GM23248 (cell line): ENCODE data around the gene IBTK. TPM values are rescaled to one million over a fixed set of nuclear protein-coding genes. Genes with fewer than 3 reads are reported as not detected.
"Not testable (repeated sequence)": the region's sequence is repeated elsewhere in the genome, so short reads cannot be mapped to it uniquely, and the experiment has no call there.

ENCODE experiments used
- DNase-seq: peaks from one replicate; pipeline ENCODE4 v3.0.0-alpha.2; 2015
- H2AFZ ChIP-seq: fragments of 200-600 bp; sonication (generic); 2 replicates; pipeline ENCODE4 v1.6.1; 2016; ENCODE audit warnings: antibody characterized with exemption
- H3F3A ChIP-seq: fragments of 200-600 bp; sonication (generic); 2 replicates; pipeline ENCODE4 v1.6.1; 2016; ENCODE audit warnings: mild to moderate bottlenecking, antibody characterized with exemption, mixed run types; ENCODE audit not compliant: insufficient read depth
- H3K27ac ChIP-seq: fragments of 200-600 bp; sonication (generic); 2 replicates; pipeline ENCODE4 v1.5.1; 2016; ENCODE audit warnings: mild to moderate bottlenecking
- H3K27me3 ChIP-seq: fragments of 200-600 bp; sonication (generic); replicated peaks from 2 replicates; pipeline ENCODE4 v1.6.1; 2016; ENCODE audit warnings: mild to moderate bottlenecking; ENCODE audit not compliant: insufficient read depth
- H3K36me3 ChIP-seq: fragments of 200-600 bp; sonication (generic); 2 replicates; pipeline ENCODE4 v1.6.1; 2016; ENCODE audit warnings: low read depth, mild to moderate bottlenecking
- H3K4me1 ChIP-seq: fragments of 200-600 bp; sonication (generic); 2 replicates; pipeline ENCODE4 v1.6.1; 2016; ENCODE audit warnings: mild to moderate bottlenecking; ENCODE audit not compliant: insufficient read depth
- H3K4me2 ChIP-seq: fragments of 200-600 bp; sonication (generic); one replicate; pipeline ENCODE4 v1.6.1; 2016; ENCODE audit warnings: mild to moderate bottlenecking; ENCODE audit not compliant: unreplicated experiment
- H3K4me3 ChIP-seq: fragments of 200-600 bp; sonication (generic); 2 replicates; pipeline ENCODE4 v1.5.1; 2016; ENCODE audit warnings: mild to moderate bottlenecking
- H3K79me2 ChIP-seq: fragments of 200-600 bp; sonication (generic); 2 replicates; pipeline ENCODE4 v1.6.1; 2016; ENCODE audit warnings: mild to moderate bottlenecking; ENCODE audit not compliant: insufficient read depth
- H3K9ac ChIP-seq: fragments of 200-600 bp; sonication (generic); 2 replicates; pipeline ENCODE4 v1.6.1; 2016; ENCODE audit warnings: mild to moderate bottlenecking
- H3K9me2 ChIP-seq: fragments of 200-600 bp; sonication (generic); 2 replicates; pipeline ENCODE4 v1.6.1; 2016; ENCODE audit warnings: mixed run types, mild to moderate bottlenecking, moderate library complexity; ENCODE audit not compliant: insufficient read depth
- H3K9me3 ChIP-seq: fragments of 200-600 bp; sonication (generic); one replicate; pipeline ENCODE4 v1.6.1; 2017; ENCODE audit warnings: low read depth
- H4K20me1 ChIP-seq: fragments of 200-600 bp; sonication (generic); 2 replicates; pipeline ENCODE4 v1.6.0; 2016; ENCODE audit not compliant: insufficient read depth
- EZH2 ChIP-seq: fragments of 200-600 bp; sonication (generic); IDR thresholded peaks from 2 replicates; pipeline ENCODE4 v1.6.1; 2018; ENCODE audit warnings: antibody characterized with exemption, mild to moderate bottlenecking; ENCODE audit not compliant: insufficient read depth, poor library complexity, severe bottlenecking
- EZH2phosphoT487 ChIP-seq: fragments of 200-600 bp; sonication (generic); IDR thresholded peaks from 2 replicates; pipeline ENCODE4 v1.6.1; 2018; ENCODE audit warnings: antibody characterized with exemption, moderate library complexity, mild to moderate bottlenecking, low read depth; ENCODE audit not compliant: insufficient read depth
- WGBS, 2 experiments: methylation state at CpG; one replicate each; pipeline ENCODE4 v1.1.6; 2015 to 2017; ENCODE audit warnings: low lambda C conversion rate in 2 of 2, low coverage in 1 of 2; ENCODE audit errors: missing lambda C conversion rate in 2 of 2; 5-methylcytosine and 5-hydroxymethylcytosine counted together
- in situ Hi-C: fragments of 300-500 bp; cut with MboI; formaldehyde crosslinking; loops from 2 replicates; pipeline ENCODE4 v1.15.0; 2020
- polyA plus RNA-seq: library from polyadenylated mRNA; unstranded; fragments of >200 nt; fragmentation: Nextera tagmentation; extraction: Ambion mirVana; gene quantifications from 2 replicates; pipeline ENCODE4 v1.2.1, GENCODE V29; 2016
- total RNA-seq: library from RNA; depleted of rRNA; stranded (reverse); fragments of >200 nt; shearing (Covaris generic); gene quantifications from 2 replicates; pipeline ENCODE4 v1.2.3, GENCODE V29; 2014

IBTK gene
- total and polyA plus RNA-seq, 2 experiments from 2014 or later = 23.8 to 44.5 TPM

DNA sequence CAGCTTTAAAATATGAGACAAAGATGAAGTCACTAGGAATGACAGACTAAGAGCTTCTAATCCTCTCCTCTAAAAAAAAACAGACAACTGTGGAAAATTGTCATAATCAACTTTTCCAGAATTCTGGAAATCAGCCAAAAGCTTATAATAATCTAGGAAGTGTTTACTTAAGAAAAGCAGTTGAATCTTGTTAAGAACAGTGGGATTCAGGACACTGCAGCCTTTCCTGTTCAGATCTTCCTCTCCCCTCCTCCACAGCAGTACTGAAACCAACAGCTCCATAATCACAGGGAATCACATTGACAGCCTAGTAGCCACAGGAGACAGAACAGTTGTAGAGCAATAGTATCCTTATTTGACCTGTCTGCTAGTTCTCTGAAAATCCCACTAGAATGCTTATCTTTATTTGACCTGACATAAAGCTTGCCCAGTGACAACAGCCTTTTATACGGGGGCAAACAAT, 41.6 kb downstream of the IBTK start:
- WGBS, 2 experiments = 90 to 95% methylated on average over 1 of the region's 1 CpG
- Histone ChIP-seq H3K36me3 (peaks cover 63% of the 10 kb centered on the region), H3K27me3 (no peaks in the 10 kb centered on the region), H3K9ac (no peak overlapping the region), H3K4me2 (no peak overlapping the region), H3K27ac (no peak overlapping the region), H3K9me3 (no peaks in the 10 kb centered on the region), H3F3A (no peaks in the 10 kb centered on the region; the same call in 1 of the 2 replicates), H2AFZ (no peak overlapping the region), H3K79me2 (0 out of 2 replicates have a peak, but pooled peaks cover 5% of the 10 kb centered on the region), H4K20me1 (no peaks in the 10 kb centered on the region), H3K4me3 (no peak overlapping the region), H3K9me2 (no peaks in the 10 kb centered on the region), H3K4me1 (no peaks in the 10 kb centered on the region)
- in situ Hi-C loops = no loop called here
- DNase-seq = no peak
- no peak for TF ChIP-seq EZH2phosphoT487
- TF ChIP-seq EZH2 = no peak

DNA sequence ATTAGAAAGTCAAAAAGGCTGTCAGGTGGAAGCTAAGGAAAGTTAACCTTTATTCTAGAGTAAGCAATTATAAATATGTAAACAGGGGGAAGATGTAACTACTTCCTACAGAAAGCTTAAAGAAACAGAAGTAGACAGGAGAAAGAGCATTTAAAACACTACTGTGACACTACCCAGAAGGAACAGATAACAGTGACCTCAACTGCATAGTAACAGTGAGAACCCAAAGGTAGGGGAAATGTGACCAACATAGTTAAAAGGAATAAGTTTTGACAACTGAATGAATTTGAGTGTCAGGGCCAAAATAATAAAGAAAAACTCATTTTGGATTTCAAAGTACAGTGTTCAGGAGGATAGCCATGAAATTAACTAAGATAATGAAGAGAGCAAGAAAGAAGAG, 43.5 kb downstream of the IBTK start:
- no peak overlapping the region for H3K4me3 ChIP-seq

DNA sequence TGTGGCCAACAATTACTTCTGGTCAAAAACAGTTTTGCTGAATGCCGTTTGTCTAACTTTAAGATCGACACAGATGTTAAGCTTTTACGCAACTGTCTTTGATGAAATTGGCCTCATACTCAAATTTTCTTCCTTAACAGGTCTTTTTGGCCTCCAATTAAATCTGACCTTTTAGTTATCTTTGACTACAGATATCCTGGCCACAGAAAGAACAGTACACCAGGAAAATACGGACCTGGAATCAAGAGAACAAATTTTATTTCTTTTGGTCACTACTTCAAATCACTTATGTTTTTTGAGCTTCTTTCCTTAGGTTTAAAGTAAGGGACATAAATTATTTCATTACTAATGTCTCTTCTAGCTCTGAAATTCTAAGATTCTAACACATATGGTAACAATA, 49.8 kb downstream of the IBTK start:
- no peak for TF ChIP-seq EZH2phosphoT487
- TF ChIP-seq EZH2 = no peak
- Histone ChIP-seq H3K36me3 (peaks cover 88% of the 10 kb centered on the region), H4K20me1 (no peaks in the 10 kb centered on the region), H2AFZ (no peak overlapping the region), H3K9ac (no peak overlapping the region), H3K4me2 (no peak overlapping the region), H3K9me2 (no peaks in the 10 kb centered on the region), H3K9me3 (no peaks in the 10 kb centered on the region), H3K4me3 (no peak overlapping the region), H3K4me1 (no peaks in the 10 kb centered on the region), H3K27me3 (no peaks in the 10 kb centered on the region), H3K79me2 (no peaks in the 10 kb centered on the region), H3F3A (0 out of 2 replicates have a peak, but pooled peaks cover 4% of the 10 kb centered on the region), H3K27ac (no peak overlapping the region)
- no peak for DNase-seq
- 97 to 100% methylated on average over 4 of the region's 4 CpGs for WGBS, 2 experiments
- in situ Hi-C loops = no loop called here

More for the DNA sequence above, 43.5 kb downstream of the IBTK start:
- peaks cover 64% of the 10 kb centered on the region for H3K36me3 ChIP-seq
- no peak overlapping the region for H2AFZ ChIP-seq
- H3K27me3 ChIP-seq = no peaks in the 10 kb centered on the region
- no peaks in the 10 kb centered on the region for H3K9me3 ChIP-seq
- no peaks in the 10 kb centered on the region for H4K20me1 ChIP-seq
- in situ Hi-C loops = no loop called here
- TF ChIP-seq EZH2phosphoT487 (no peak), EZH2 (no peak)
- H3F3A ChIP-seq = no peaks in the 10 kb centered on the region
- 0 out of 2 replicates have a peak, but pooled peaks cover 5% of the 10 kb centered on the region for H3K79me2 ChIP-seq
- no peak overlapping the region for H3K27ac ChIP-seq
- H3K4me2 ChIP-seq = no peak overlapping the region
- H3K9ac ChIP-seq = no peak overlapping the region
- no peaks in the 10 kb centered on the region for H3K9me2 ChIP-seq
- no peaks in the 10 kb centered on the region for H3K4me1 ChIP-seq
- DNase-seq = no peak

DNA sequence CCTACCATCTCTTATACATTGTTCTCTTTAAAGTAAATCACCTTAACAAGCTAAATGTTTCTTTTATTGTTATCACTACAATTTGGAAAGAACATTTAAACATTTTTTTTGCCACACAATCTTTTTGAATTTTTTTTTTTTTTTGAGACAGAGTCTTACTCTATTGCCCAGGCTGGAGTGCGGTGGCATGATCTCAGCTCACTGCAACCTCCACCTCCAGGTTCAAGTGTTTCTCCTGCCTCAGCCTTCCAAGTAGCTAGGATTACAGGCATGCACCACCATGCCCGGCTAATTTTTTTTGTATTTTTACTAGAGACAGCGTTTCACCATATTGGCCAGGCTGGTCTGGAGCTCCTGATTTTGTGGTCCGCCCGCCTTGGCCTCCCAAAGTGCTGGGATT, 50.3 kb downstream of the IBTK start:
- H2AFZ ChIP-seq, H3K4me1 ChIP-seq, in situ Hi-C loops, H3K9ac ChIP-seq, H3F3A ChIP-seq, H3K9me3 ChIP-seq, H3K9me2 ChIP-seq, H3K79me2 ChIP-seq, H3K27ac ChIP-seq, H3K4me3 ChIP-seq, H4K20me1 ChIP-seq, H3K4me2 ChIP-seq, H3K27me3 ChIP-seq, DNase-seq: not testable (repeated sequence)
- 96 to 98% methylated on average over 5 of the region's 5 CpGs for WGBS, 2 experiments
- peaks cover 88% of the 10 kb centered on the region for H3K36me3 ChIP-seq

DNA sequence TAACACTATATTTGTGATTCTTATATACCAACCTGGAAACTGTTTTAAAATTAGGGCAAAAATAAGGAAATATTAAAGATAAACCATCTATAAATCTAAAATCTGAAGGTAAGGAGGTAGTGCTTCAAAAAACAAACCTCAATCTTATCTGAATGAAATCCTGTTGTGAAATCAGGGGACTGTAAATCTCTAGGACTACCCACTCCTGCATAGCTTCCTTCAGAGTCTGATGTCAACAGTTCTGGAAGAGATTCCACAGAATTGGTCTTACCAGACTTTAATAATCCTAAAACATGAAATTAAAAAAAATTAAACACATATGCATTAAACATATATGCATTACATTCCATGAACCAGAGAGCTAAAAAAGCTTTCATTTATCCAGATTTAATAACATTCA, 51.4 kb downstream of the IBTK start:
- Histone ChIP-seq H4K20me1 (no peaks in the 10 kb centered on the region), H3K27ac (no peak overlapping the region)
- in situ Hi-C loops = no loop called here

More for the DNA sequence above, 51.4 kb downstream of the IBTK start:
- Histone ChIP-seq H3K4me3 (no peak overlapping the region), H3K79me2 (no peaks in the 10 kb centered on the region), H3K9me3 (no peaks in the 10 kb centered on the region), H3K4me2 (no peak overlapping the region), H3K9me2 (no peaks in the 10 kb centered on the region), H3K9ac (no peak overlapping the region), H3K27me3 (no peaks in the 10 kb centered on the region), H3K36me3 (peaks cover 90% of the 10 kb centered on the region), H2AFZ (no peak overlapping the region), H3K4me1 (no peaks in the 10 kb centered on the region), H3F3A (0 out of 2 replicates have a peak, but pooled peaks cover 4% of the 10 kb centered on the region)
- TF ChIP-seq EZH2 (no peak), EZH2phosphoT487 (no peak)
- DNase-seq = no peak
